ENCODE data around the gene PACRG.

DNA sequence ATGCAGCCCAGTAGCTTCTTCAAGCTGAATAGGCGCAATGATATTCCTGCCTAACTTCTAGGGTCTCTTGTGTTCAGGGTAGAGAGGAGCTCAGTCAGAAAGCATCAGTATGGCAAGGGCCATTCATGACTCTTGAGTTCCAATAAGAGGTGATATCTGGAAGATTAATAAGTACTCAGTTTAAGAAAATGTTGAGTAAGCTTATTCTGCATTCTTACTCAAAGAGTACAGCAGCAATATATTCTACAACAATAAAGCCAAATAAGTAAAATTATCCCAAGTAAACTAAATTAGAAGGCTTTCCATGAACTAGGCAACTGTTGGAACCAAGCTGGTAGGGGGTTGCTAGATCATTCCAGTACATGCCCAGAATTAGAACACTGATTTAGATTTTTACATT, 303.2 kb downstream of the PACRG start:
- TF ChIP-seq, protein P1, sequence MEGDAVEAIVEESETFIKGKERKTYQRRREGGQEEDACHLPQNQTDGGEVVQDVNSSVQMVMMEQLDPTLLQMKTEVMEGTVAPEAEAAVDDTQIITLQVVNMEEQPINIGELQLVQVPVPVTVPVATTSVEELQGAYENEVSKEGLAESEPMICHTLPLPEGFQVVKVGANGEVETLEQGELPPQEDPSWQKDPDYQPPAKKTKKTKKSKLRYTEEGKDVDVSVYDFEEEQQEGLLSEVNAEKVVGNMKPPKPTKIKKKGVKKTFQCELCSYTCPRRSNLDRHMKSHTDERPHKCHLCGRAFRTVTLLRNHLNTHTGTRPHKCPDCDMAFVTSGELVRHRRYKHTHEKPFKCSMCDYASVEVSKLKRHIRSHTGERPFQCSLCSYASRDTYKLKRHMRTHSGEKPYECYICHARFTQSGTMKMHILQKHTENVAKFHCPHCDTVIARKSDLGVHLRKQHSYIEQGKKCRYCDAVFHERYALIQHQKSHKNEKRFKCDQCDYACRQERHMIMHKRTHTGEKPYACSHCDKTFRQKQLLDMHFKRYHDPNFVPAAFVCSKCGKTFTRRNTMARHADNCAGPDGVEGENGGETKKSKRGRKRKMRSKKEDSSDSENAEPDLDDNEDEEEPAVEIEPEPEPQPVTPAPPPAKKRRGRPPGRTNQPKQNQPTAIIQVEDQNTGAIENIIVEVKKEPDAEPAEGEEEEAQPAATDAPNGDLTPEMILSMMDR (conservative IDR thresholded peaks at IDR 0.05; ENCODE audit: low read length): no peak
- no peak for TF ChIP-seq EZH2phosphoT487 (IDR thresholded peaks at IDR 0.05; ENCODE audit: borderline replicate concordance, low read depth, low read length)

Measured in OCI-LY7 (cell line).